Measurements from ENCODE around the gene FARS2. TPM values are rescaled to one million over a fixed set of nuclear protein-coding genes. Genes with fewer than 3 reads are reported as not detected.
"Not testable (repeated sequence)": the region's sequence is repeated elsewhere in the genome, so short reads cannot be mapped to it uniquely, and the experiment has no call there.

Gene FARS2
- total RNA-seq, 3 donors from 2014 or later = 12.0 to 29.6 (median 24.3) TPM

DNA sequence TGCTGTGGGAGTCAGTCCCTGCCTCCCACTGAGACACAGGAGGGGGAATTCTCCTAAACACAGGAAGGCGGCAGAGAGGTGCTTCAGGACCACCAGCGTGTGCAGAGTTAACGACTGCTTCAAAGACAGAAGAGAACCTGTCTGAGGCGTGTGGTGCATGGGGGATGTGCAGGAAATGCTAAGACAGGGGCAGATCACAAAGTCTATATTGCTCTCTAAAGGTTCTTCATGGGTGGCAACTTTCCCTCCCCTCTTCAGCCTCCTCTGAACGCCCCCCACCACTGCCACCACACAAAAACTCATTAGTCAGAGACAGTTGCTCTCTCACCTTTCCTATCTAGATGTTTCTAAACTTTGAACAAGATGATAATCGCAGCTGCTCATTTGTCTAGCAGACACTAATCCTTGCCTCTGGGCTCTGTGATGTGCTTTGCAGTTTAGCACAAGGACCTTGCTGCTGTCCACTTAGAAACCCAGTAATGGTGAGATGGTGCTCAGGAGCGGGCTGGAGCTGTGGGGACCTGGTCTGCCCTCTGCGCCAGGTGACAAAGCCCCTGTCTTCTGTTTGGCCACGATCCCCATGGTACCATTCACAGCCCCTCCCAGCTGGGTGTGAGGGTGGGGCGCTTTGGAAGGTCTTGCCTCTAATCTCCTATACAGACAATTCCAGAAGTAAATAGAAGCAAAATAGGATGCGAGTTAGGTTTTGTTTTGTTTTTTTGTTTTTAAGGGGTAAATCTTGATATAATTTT lies 525.8 kb downstream of the FARS2 start:
- H3K4me1 ChIP-seq = no peaks in the 10 kb centered on the region
- intact Hi-C loops (cut with DNase I; ENCODE audit: low total_unique reads) = no loop called here
- no peaks in the 10 kb centered on the region for H3K36me3 ChIP-seq
- no peak overlapping the region for H3K27ac ChIP-seq
- no peaks in the 10 kb centered on the region for H3K27me3 ChIP-seq
- TF ChIP-seq POLR2AphosphoS5 (IDR thresholded peaks at IDR 0.05) (no peak), POLR2A (IDR thresholded peaks at IDR 0.05) (no peak)
- TF ChIP-seq, protein P1, sequence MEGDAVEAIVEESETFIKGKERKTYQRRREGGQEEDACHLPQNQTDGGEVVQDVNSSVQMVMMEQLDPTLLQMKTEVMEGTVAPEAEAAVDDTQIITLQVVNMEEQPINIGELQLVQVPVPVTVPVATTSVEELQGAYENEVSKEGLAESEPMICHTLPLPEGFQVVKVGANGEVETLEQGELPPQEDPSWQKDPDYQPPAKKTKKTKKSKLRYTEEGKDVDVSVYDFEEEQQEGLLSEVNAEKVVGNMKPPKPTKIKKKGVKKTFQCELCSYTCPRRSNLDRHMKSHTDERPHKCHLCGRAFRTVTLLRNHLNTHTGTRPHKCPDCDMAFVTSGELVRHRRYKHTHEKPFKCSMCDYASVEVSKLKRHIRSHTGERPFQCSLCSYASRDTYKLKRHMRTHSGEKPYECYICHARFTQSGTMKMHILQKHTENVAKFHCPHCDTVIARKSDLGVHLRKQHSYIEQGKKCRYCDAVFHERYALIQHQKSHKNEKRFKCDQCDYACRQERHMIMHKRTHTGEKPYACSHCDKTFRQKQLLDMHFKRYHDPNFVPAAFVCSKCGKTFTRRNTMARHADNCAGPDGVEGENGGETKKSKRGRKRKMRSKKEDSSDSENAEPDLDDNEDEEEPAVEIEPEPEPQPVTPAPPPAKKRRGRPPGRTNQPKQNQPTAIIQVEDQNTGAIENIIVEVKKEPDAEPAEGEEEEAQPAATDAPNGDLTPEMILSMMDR (IDR thresholded peaks at IDR 0.05) = no peak
- H3K9me3 ChIP-seq = no peaks in the 10 kb centered on the region
- no peak overlapping the region for H3K4me3 ChIP-seq
- DNase-seq (ENCODE audit: low spot score in 2 of 2) = no peak

DNA sequence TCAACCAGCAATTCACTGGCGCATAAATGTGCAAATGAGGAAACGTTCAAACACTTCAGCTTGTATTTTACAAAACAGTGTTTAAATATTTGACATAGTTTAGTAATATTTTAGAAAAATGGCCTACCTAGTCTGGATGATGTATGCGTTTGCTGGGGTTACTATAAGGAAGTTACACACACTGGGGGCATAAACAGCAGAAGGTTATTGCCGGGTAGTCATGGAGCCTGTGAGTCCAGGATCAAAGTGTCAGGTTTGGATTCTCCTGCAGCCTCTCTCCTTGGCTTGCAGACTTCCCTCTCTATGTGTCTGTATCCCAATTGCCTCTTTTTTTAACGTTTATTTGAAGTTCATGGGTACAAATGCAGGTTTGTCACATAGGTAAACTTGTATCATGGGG lies 528.1 kb downstream of the FARS2 start:
- intact Hi-C loops (cut with DNase I; ENCODE audit: low total_unique reads); H3K36me3 ChIP-seq; H3K4me3 ChIP-seq; DNase-seq (ENCODE audit: low spot score in 2 of 2); H3K27me3 ChIP-seq; H3K4me1 ChIP-seq; H3K9me3 ChIP-seq; H3K27ac ChIP-seq: not testable (repeated sequence)

DNA sequence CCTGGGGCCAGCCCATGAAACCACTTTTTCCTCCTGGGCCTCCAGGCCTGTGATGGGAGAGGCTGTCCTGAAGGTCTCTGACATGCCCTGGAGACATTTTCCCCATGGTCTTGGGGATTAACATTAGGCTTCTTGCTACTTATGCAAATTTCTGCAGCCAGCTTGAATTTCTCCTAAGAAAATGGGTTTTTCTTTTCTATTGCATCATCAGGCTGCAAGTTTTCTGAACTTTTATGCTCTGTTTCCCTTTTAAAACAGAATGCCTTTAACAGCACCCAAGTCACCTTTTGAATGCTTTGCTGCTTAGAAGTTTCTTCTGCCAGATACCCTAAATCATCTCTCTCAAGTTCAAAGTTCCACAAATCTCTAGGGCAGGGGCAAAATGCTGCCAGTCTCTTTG lies 535.2 kb downstream of the FARS2 start:
- not testable (repeated sequence) for H3K27me3 ChIP-seq; H3K9me3 ChIP-seq; H3K36me3 ChIP-seq; DNase-seq (ENCODE audit: low spot score in 2 of 2); H3K4me3 ChIP-seq; H3K27ac ChIP-seq; H3K4me1 ChIP-seq
- intact Hi-C loops (cut with DNase I; ENCODE audit: low total_unique reads) = loop anchor here (1.0 kb wide), 1 partner anchor 8 kb away; no protein-coding TSS in a partner anchor

DNA sequence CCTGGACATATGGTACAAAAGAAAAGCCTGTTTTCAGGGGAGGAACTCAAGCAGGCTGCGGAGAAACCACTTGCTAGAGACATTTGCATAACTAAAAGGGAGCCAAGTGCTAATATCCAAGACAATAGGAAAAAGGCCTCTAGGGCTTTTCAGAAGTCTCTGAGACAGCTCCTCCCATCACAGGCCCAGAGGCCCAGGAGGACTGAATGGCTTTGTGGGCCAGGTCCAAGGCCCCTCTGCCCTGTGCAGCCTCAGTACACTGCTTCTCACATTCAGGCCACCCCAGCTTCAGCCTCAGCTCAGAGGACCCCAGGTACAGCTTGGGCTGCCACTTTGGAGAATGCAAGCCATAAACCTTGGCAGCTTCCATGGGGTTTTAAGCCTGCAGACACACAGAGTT lies 545.1 kb downstream of the FARS2 start:
- intact Hi-C loops (cut with DNase I; ENCODE audit: low total_unique reads) = not testable (repeated sequence)

DNA sequence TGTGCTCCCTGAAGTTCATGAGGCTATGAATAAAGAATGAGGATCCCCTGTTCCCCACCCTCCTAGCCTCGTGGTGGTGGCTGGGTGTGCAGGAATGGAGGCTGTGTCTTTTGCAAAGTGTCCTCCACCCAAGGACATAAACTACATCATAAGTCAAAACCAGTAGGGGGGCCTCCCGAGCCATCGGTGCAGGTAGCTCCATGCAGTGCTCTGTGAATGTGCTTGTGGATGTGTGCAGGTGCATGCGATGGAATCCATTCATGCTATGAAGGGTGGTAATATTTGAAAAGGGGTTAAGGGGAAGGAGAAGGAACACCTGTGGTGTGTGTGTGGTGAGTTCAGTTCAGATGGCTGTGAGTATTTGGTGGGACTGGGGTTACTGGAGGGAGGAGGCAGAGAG lies 548.1 kb downstream of the FARS2 start:
- peaks cover 11 to 35% of the 10 kb centered on the region in 2 donors for H3K9me3 ChIP-seq
- no peak for DNase-seq (ENCODE audit: low spot score in 2 of 2)
- H3K4me1 ChIP-seq = no peaks in the 10 kb centered on the region
- no peak overlapping the region for H3K27ac ChIP-seq
- no peaks in the 10 kb centered on the region for H3K36me3 ChIP-seq
- no peak overlapping the region for H3K4me3 ChIP-seq
- H3K27me3 ChIP-seq = no peaks in the 10 kb centered on the region
- no peak for TF ChIP-seq POLR2AphosphoS5 (IDR thresholded peaks at IDR 0.05)
- TF ChIP-seq, protein P1 (IDR thresholded peaks at IDR 0.05) = no peak
- intact Hi-C loops (cut with DNase I; ENCODE audit: low total_unique reads) = no loop called here

More for the DNA sequence above, 545.1 kb downstream of the FARS2 start:
- not testable (repeated sequence) for H3K4me1 ChIP-seq; H3K27me3 ChIP-seq; H3K36me3 ChIP-seq; DNase-seq (ENCODE audit: low spot score in 2 of 2); H3K4me3 ChIP-seq; H3K27ac ChIP-seq
- H3K9me3 ChIP-seq = peaks cover 15 to 22% of the 10 kb centered on the region in 2 donors

DNA sequence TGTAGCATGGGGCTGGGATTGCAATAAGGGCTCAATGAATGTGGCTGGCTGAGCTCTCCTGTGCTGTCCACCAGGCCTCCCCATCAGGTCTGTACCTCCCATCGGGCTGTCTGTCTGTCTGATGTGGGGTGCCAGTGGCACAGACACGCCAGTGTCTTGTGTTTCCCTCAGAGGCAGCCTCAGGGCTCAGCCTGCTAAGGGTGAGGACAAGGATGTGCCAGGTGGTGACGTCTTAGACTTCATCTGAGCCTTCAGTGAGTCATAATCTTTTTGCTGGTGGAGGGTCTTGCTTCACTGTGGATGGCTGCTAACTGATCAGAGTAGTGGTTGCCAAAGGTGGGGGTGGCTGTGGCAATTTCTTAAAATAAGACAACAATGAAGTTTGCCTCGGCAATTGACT lies 550.7 kb downstream of the FARS2 start:
- Histone ChIP-seq H3K9me3 (peaks cover 0 to 18% of the 10 kb centered on the region in 2 donors), H3K4me3 (no peak overlapping the region), H3K4me1 (no peaks in the 10 kb centered on the region), H3K27me3 (no peaks in the 10 kb centered on the region), H3K27ac (no peak overlapping the region), H3K36me3 (no peaks in the 10 kb centered on the region)
- TF ChIP-seq, protein P1 (IDR thresholded peaks at IDR 0.05) = no peak
- TF ChIP-seq POLR2AphosphoS5 (IDR thresholded peaks at IDR 0.05) (no peak), POLR2A (IDR thresholded peaks at IDR 0.05) (no peak)
- intact Hi-C loops (cut with DNase I; ENCODE audit: low total_unique reads) = no loop called here
- no peak for DNase-seq (ENCODE audit: low spot score in 2 of 2)
